Measurements from ENCODE around the gene KIAA0232. TPM values are rescaled to one million over a fixed set of nuclear protein-coding genes. Genes with fewer than 3 reads are reported as not detected.
A peak's percentile ranks its signal among the peaks of the same experiment; 100 is the strongest.

KIAA0232 gene
- total RNA-seq, 1 experiment from 2014 or later = 5.5 TPM

GRCh38 chr4:6917461-6918271, 135.1 kb downstream of the KIAA0232 start:
- ChIA-PET CTCF (no interaction called here), POLR2A (ENCODE audit: unreplicated experiment) (no interaction called here)
- Histone ChIP-seq H3K9me3 (ENCODE audit: low read length) (no peaks in the 10 kb centered on the region), H3K9me2 (replicated peaks; ENCODE audit: low read length) (no peaks in the 10 kb centered on the region), H3K4me1 (ENCODE audit: insufficient read depth, low read length) (no peaks in the 10 kb centered on the region), H3K9ac (ENCODE audit: low read length) (no peak overlapping the region), H3K4me2 (ENCODE audit: low read length) (no peak overlapping the region), H3K27me3 (ENCODE audit: low read length) (no peaks in the 10 kb centered on the region), H3K36me3 (ENCODE audit: low read depth, low read length) (no peaks in the 10 kb centered on the region), H3K27ac (ENCODE audit: low read length) (no peak overlapping the region), H4K20me1 (ENCODE audit: low read length) (no peaks in the 10 kb centered on the region), H3F3A (ENCODE audit: low read length, unreplicated experiment) (no peaks in the 10 kb centered on the region), H3K4me3 (ENCODE audit: low read length) (no peak overlapping the region), H3K79me2 (ENCODE audit: low read length) (peaks cover 16% of the 10 kb centered on the region), H2AFZ (ENCODE audit: low read length) (no peak overlapping the region)
- intact Hi-C loops (cut with micrococcal nuclease) = no loop called here
- TF ChIP-seq CTCF (conservative IDR thresholded peaks at IDR 0.05; ENCODE audit: low read depth, low read length) = peak; percentile 36; the same call in 1 of the 2 replicates
- no peak for TF ChIP-seq EZH2phosphoT487 (IDR thresholded peaks at IDR 0.05; ENCODE audit: borderline replicate concordance, low read length)
- no peak for TF ChIP-seq EZH2 (IDR thresholded peaks at IDR 0.05; ENCODE audit: low read length, unreplicated experiment)
- peak; percentile 62 for ATAC-seq
- BruUV-seq (replicated peaks) = no TSS peak
- DNase-seq = peak; percentile 24

GRCh38 chr4:6918338-6918737, 135.8 kb downstream of the KIAA0232 start:
- DNase-seq = no peak
- no TSS peak for BruUV-seq (replicated peaks)
- Histone ChIP-seq H3K9ac (ENCODE audit: low read length) (no peak overlapping the region), H3K9me2 (replicated peaks; ENCODE audit: low read length) (no peaks in the 10 kb centered on the region), H3F3A (ENCODE audit: low read length, unreplicated experiment) (no peaks in the 10 kb centered on the region), H3K27ac (ENCODE audit: low read length) (no peak overlapping the region), H3K79me2 (ENCODE audit: low read length) (peaks cover 16% of the 10 kb centered on the region), H3K9me3 (ENCODE audit: low read length) (no peaks in the 10 kb centered on the region), H2AFZ (ENCODE audit: low read length) (no peak overlapping the region), H4K20me1 (ENCODE audit: low read length) (no peaks in the 10 kb centered on the region), H3K4me3 (ENCODE audit: low read length) (no peak overlapping the region), H3K36me3 (ENCODE audit: low read depth, low read length) (no peaks in the 10 kb centered on the region), H3K4me1 (ENCODE audit: insufficient read depth, low read length) (no peaks in the 10 kb centered on the region), H3K4me2 (ENCODE audit: low read length) (no peak overlapping the region), H3K27me3 (ENCODE audit: low read length) (no peaks in the 10 kb centered on the region)
- ChIA-PET POLR2A (ENCODE audit: unreplicated experiment) (no interaction called here), CTCF (no interaction called here)
- no peak for ATAC-seq
- intact Hi-C loops (cut with micrococcal nuclease) = no loop called here
- TF ChIP-seq EZH2phosphoT487 (IDR thresholded peaks at IDR 0.05; ENCODE audit: borderline replicate concordance, low read length) (no peak), CTCF (conservative IDR thresholded peaks at IDR 0.05; ENCODE audit: low read depth, low read length) (no peak), EZH2 (IDR thresholded peaks at IDR 0.05; ENCODE audit: low read length, unreplicated experiment) (no peak)

- H3K9me2 ChIP-seq (replicated peaks; ENCODE audit: low read length) = no peaks in the 10 kb centered on the region
- DNase-seq (no peak), ATAC-seq (no peak)
- no peaks in the 10 kb centered on the region for H3K4me1 ChIP-seq (ENCODE audit: insufficient read depth, low read length)
- no peak overlapping the region for H3K9ac ChIP-seq (ENCODE audit: low read length)
- H3K27ac ChIP-seq (ENCODE audit: low read length) = no peak overlapping the region
- no peaks in the 10 kb centered on the region for H3K9me3 ChIP-seq (ENCODE audit: low read length)
- TF ChIP-seq CTCF (conservative IDR thresholded peaks at IDR 0.05; ENCODE audit: low read depth, low read length) (no peak), EZH2phosphoT487 (IDR thresholded peaks at IDR 0.05; ENCODE audit: borderline replicate concordance, low read length) (no peak), EZH2 (IDR thresholded peaks at IDR 0.05; ENCODE audit: low read length, unreplicated experiment) (no peak)
- intact Hi-C loops (cut with micrococcal nuclease) = no loop called here
- H3K27me3 ChIP-seq (ENCODE audit: low read length) = no peaks in the 10 kb centered on the region
- H4K20me1 ChIP-seq (ENCODE audit: low read length) = no peaks in the 10 kb centered on the region
- H3K4me2 ChIP-seq (ENCODE audit: low read length) = no peak overlapping the region
- CTCF ChIA-PET = no interaction called here
- H3K79me2 ChIP-seq (ENCODE audit: low read length) = peaks cover 15% of the 10 kb centered on the region
- no peaks in the 10 kb centered on the region for H3F3A ChIP-seq (ENCODE audit: low read length, unreplicated experiment)
- H3K36me3 ChIP-seq (ENCODE audit: low read depth, low read length) = no peaks in the 10 kb centered on the region
- POLR2A ChIA-PET (ENCODE audit: unreplicated experiment) = no interaction called here
- H2AFZ ChIP-seq (ENCODE audit: low read length) = no peak overlapping the region
- no TSS peak for BruUV-seq (replicated peaks)
- no peak overlapping the region for H3K4me3 ChIP-seq (ENCODE audit: low read length)
Observed at GRCh38 chr4:6920171-6920570, 137.6 kb downstream of the KIAA0232 start.
